HG03460 (cell line): Measurements from ENCODE around the gene MT1B.
"Not testable (repeated sequence)": the region's sequence is repeated elsewhere in the genome, so short reads cannot be mapped to it uniquely, and the experiment has no call there.

Source experiments
- ATAC-seq: cut with Tn5 transposase; IDR thresholded peaks from one replicate; pipeline ENCODE4 v1.9.1; 2021; ENCODE audit not compliant: unreplicated experiment

The MT1B gene

GRCh38 chr16:56665286-56666261 lies 13.9 kb downstream of the MT1B start:
- not testable (repeated sequence) for ATAC-seq

GRCh38 chr16:56667581-56668571 lies 16.2 kb downstream of the MT1B start, which contains the start of gene MT1G:
TSS of gene MT1G (minus strand) at chr16:56668065. CDS start at chr16:56667993, 72 bp downstream.
- ATAC-seq = no peak

- ATAC-seq = no peak
These were observed 17.5 kb downstream of the MT1B start, which contains the start of gene MT1H for GRCh38 chr16:56669005-56669839. TSS of gene MT1H (plus strand) at chr16:56669814. CDS start at chr16:56669885, 71 bp downstream.

GRCh38 chr16:56669840-56670619 lies 18.3 kb downstream of the MT1B start:
- no peak for ATAC-seq

GRCh38 chr16:56670620-56670934 lies 18.9 kb downstream of the MT1B start:
- no peak for ATAC-seq

GRCh38 chr16:56671691-56672090 lies 20.0 kb downstream of the MT1B start:
- not testable (repeated sequence) for ATAC-seq

GRCh38 chr16:56672171-56672570 lies 20.5 kb downstream of the MT1B start:
- ATAC-seq = not testable (repeated sequence)

- no peak for ATAC-seq
These were observed 21.3 kb downstream of the MT1B start for GRCh38 chr16:56672761-56673536.

GRCh38 chr16:56673921-56674320 lies 22.2 kb downstream of the MT1B start:
- ATAC-seq = no peak

- not testable (repeated sequence) for ATAC-seq
These were observed 22.9 kb downstream of the MT1B start for GRCh38 chr16:56674570-56674969.

GRCh38 chr16:56675685-56676210 lies 24.1 kb downstream of the MT1B start:
- ATAC-seq = no peak

GRCh38 chr16:56677474-56677873 lies 25.8 kb downstream of the MT1B start:
- no peak for ATAC-seq

GRCh38 chr16:56679078-56679730 lies 27.5 kb downstream of the MT1B start:
- ATAC-seq = no peak

GRCh38 chr16:56679818-56680217 lies 28.1 kb downstream of the MT1B start:
- ATAC-seq = no peak

- peak; percentile 98 for ATAC-seq
These were observed 30.4 kb downstream of the MT1B start, which contains the start of gene MT1X for GRCh38 chr16:56681939-56682702. TSS of gene MT1X (plus strand) at chr16:56682470. CDS start at chr16:56682541, 71 bp downstream.

- peak; percentile 3 for ATAC-seq
These were observed 31.2 kb downstream of the MT1B start for GRCh38 chr16:56682703-56683397.
